ENCODE results near the gene KCNG4.

Gene KCNG4

GRCh38 chr16:84186685-84187437, 53.0 kb downstream of the KCNG4 start, which contains the start of gene TAF1C:
TSS of gene TAF1C (minus strand) at chr16:84187057. CDS start at chr16:84184988, 2,069 bp downstream.
- peak; percentile 98 for TF ChIP-seq CTCF (IDR thresholded peaks at IDR 0.05; ENCODE audit: borderline replicate concordance, control extremely low read depth, extremely low read depth, insufficient read depth, missing control alignments)
- in situ Hi-C loops (cut with MboI; ENCODE audit: low sequenced_read_pairs, unreplicated experiment): loop anchor here (10.0 kb wide), 1 partner anchor 212 kb away; no protein-coding TSS in a partner anchor
- peak; percentile 99 for DNase-seq (ENCODE audit: low spot score)

DNA sequence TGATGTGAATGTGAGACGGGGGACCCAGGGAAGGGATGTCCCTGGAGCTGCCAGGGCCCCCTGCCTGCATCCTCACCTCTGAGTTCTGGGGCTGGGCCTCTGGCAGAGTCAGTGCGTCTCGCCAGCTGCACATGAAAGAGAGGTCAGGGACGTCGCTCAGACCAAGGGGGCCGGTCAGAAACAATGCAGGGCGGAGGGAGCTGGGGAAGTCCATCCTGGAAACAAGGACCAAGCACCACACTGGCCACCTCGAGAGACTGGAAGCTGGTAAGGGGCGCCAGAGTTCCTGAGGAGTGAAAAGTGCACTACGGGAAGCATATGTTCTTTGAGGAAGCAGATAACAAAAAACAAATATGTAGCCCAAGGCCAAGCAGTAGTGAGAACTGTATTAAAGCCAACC, 55.0 kb downstream of the KCNG4 start:
- in situ Hi-C loops (cut with MboI; ENCODE audit: low sequenced_read_pairs, unreplicated experiment): loop anchor here (5.0 to 10.0 kb wide), 2 partner anchors 102 to 210 kb away; no protein-coding TSS in a partner anchor
- no peak for DNase-seq (ENCODE audit: low spot score)
- TF ChIP-seq CTCF (IDR thresholded peaks at IDR 0.05; ENCODE audit: borderline replicate concordance, control extremely low read depth, extremely low read depth, insufficient read depth, missing control alignments): no peak

DNA sequence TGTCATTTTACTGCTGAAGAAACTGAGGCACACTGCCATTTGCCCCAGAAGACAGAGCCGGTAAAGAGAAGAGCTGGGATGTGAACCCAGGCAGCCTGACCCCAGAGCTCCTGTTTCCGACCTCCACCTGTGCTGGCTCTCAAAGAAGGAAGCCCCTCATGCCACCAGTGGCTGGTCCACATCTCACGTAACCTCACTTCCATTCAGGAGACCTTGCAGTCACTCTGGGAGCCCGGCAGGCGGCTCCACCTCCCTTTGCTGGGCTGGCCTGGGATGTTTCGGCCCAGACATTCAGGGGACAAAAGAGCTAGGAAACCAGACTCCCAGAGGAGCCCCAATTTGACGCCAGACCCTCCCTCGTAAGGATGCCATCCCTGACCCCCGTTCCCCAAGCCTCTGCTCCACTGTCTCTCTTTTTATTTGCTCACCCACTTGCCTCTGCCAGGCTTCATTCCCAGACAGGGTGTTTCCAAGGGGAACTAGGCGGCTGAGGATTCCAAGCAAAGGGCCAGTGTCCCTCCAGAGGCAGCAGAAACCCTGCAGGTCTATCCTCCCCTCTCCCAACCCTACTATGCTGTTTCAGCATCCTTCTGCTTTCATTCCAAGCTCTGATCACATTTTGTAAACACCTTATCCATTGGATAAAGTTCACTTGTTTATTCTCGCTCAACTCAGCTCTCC, 55.8 kb downstream of the KCNG4 start:
- no peak for TF ChIP-seq CTCF (IDR thresholded peaks at IDR 0.05; ENCODE audit: borderline replicate concordance, control extremely low read depth, extremely low read depth, insufficient read depth, missing control alignments)
- DNase-seq (ENCODE audit: low spot score): no peak
- in situ Hi-C loops (cut with MboI; ENCODE audit: low sequenced_read_pairs, unreplicated experiment): loop anchor here (5.0 to 10.0 kb wide), 2 partner anchors 102 to 209 kb away; no protein-coding TSS in a partner anchor

DNA sequence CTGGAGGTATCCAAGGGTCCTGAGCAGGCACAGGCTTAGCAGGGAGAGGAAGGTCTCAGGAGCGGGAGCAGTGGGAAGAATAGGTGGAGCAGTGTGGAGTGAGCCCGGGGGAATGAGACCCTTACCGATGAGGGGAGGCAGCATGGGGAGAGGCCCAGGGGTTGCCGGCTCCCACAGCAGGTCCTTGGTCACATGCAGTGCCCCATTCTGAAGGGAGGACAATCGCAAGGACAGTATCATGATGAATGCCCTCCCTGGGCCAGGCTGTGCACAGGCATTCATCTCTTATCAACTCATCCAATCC, 56.3 kb downstream of the KCNG4 start:
- TF ChIP-seq CTCF (IDR thresholded peaks at IDR 0.05; ENCODE audit: borderline replicate concordance, control extremely low read depth, extremely low read depth, insufficient read depth, missing control alignments): no peak
- in situ Hi-C loops (cut with MboI; ENCODE audit: low sequenced_read_pairs, unreplicated experiment): loop anchor here (5.0 to 10.0 kb wide), 2 partner anchors 101 to 209 kb away; no protein-coding TSS in a partner anchor
- DNase-seq (ENCODE audit: low spot score): no peak

DNA sequence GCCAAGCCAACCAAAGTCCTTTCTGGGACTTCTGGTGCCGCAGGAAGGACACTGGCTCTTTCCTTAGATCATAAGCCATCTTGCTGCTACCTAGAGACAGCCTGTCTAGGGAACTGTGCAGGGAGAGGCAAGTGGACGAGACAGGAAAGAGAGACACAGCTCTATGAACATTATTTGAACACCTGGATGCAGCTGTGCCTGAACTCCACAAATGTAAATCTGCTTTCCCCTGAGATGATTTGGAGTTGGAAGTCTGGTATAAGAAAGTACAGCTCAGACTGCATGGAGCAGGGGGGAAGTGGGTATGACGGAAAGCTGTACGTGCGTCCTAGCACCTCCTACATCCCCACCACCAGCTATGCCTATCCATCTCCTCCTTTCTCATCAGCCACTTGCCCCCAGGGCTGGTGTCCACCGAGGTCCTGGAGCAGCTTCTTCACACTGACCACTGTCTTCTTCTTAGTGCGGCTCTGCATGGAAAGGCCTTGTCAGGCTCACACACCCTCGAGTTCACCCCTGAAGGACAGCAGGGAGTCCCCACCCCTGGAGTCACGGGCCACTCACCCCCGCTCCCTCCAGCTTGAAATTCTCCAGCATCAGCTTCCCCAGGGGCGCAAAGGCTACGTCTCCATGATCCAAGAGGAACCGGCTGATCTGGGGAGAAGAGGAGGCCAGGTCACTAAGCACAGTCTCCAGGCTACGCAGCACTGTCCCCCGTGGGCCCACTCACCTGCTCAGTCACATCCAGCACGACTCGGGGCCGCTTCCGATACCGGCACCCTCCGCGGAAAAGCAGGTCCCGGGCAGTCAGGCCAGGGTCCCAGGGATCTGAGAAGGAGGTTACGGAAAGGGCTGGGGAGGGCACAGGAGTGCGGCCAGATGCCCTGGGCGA, 56.9 kb downstream of the KCNG4 start:
- TF ChIP-seq CTCF (IDR thresholded peaks at IDR 0.05; ENCODE audit: borderline replicate concordance, control extremely low read depth, extremely low read depth, insufficient read depth, missing control alignments): no peak
- DNase-seq (ENCODE audit: low spot score): no peak
- in situ Hi-C loops (cut with MboI; ENCODE audit: low sequenced_read_pairs, unreplicated experiment): loop anchor here (5.0 to 10.0 kb wide), 2 partner anchors 101 to 208 kb away; no protein-coding TSS in a partner anchor

DNA sequence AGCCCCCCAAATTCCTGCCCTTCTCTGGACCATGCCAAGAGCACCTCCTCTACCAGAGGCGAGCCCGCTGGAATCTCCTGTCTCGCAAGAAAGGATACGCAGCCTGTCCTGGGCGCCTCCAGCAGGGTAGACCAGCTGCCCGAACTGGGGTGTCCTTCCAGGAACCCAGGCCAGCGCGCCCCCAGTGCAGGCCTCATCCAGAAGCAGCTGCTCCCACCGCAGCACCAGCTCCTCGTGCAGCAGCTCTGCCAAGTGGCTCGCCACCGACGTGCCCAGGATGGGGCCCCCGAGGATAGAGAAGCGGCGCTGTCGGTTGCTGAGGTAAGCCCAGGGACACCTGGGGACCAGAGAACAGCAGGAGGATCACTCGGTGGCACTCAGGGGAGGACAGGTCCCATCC, 57.7 kb downstream of the KCNG4 start:
- no peak for DNase-seq (ENCODE audit: low spot score)
- in situ Hi-C loops (cut with MboI; ENCODE audit: low sequenced_read_pairs, unreplicated experiment): loop anchor here (5.0 to 10.0 kb wide), 2 partner anchors 100 to 207 kb away; no protein-coding TSS in a partner anchor
- no peak for TF ChIP-seq CTCF (IDR thresholded peaks at IDR 0.05; ENCODE audit: borderline replicate concordance, control extremely low read depth, extremely low read depth, insufficient read depth, missing control alignments)

Data from GM13976 (cell line).